ENCODE results near the gene PRSS12. TPM values are rescaled to one million over a fixed set of nuclear protein-coding genes. Genes with fewer than 3 reads are reported as not detected.

PRSS12 gene
- total RNA-seq, 1 experiment from 2014 or later = 11.3 TPM

DNA sequence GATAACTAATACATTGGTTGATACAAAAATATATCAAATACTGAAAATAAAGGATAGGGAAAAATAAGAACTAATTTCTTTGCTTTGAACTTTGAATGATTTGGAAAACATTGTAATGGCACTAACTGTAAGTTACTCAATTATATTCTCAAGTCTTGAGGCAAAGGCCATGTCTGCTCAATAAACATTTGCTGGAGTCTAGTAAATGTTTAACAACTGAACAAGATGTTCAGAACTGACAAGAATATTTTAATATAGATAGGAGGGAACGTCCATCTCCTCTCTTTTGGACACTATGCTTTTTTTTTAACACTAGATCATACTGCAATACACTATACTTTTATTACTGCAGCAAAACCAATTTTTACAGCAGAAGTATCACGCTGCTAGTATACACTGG, 76.2 kb downstream of the PRSS12 start:
- H3K9me3 ChIP-seq (ENCODE audit: insufficient read depth, low read depth) = no peaks in the 10 kb centered on the region
- peaks cover 27% of the 10 kb centered on the region for H3K79me2 ChIP-seq (ENCODE audit: low read depth)
- peaks cover 26% of the 10 kb centered on the region for H3F3A ChIP-seq (ENCODE audit: insufficient read depth, low read depth)
- CTCF ChIA-PET = no interaction called here
- no peak for TF ChIP-seq EZH2 (IDR thresholded peaks at IDR 0.05; ENCODE audit: low read depth)
- TF ChIP-seq, protein P1, sequence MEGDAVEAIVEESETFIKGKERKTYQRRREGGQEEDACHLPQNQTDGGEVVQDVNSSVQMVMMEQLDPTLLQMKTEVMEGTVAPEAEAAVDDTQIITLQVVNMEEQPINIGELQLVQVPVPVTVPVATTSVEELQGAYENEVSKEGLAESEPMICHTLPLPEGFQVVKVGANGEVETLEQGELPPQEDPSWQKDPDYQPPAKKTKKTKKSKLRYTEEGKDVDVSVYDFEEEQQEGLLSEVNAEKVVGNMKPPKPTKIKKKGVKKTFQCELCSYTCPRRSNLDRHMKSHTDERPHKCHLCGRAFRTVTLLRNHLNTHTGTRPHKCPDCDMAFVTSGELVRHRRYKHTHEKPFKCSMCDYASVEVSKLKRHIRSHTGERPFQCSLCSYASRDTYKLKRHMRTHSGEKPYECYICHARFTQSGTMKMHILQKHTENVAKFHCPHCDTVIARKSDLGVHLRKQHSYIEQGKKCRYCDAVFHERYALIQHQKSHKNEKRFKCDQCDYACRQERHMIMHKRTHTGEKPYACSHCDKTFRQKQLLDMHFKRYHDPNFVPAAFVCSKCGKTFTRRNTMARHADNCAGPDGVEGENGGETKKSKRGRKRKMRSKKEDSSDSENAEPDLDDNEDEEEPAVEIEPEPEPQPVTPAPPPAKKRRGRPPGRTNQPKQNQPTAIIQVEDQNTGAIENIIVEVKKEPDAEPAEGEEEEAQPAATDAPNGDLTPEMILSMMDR (conservative IDR thresholded peaks at IDR 0.05) = no peak
- no peaks in the 10 kb centered on the region for H3K9me2 ChIP-seq (ENCODE audit: insufficient read depth)
- H3K36me3 ChIP-seq (ENCODE audit: low read depth) = peaks cover 20% of the 10 kb centered on the region
- no TSS peak for BruUV-seq (replicated peaks)
- intact Hi-C loops (cut with micrococcal nuclease; ENCODE audit: unreplicated experiment) = no loop called here
- H3K4me3 ChIP-seq = no peak overlapping the region
- H2AFZ ChIP-seq = no peak overlapping the region
- H3K27ac ChIP-seq = no peak overlapping the region
- H3K27me3 ChIP-seq (ENCODE audit: insufficient read depth, low read depth) = no peaks in the 10 kb centered on the region
- POLR2A ChIA-PET (ENCODE audit: unreplicated experiment) = no interaction called here
- H3K4me1 ChIP-seq (replicated peaks; ENCODE audit: insufficient read depth) = peaks cover 17% of the 10 kb centered on the region
- no peak for DNase-seq
- no peak overlapping the region for H3K4me2 ChIP-seq
- H4K20me1 ChIP-seq (ENCODE audit: insufficient read depth) = peaks cover 6% of the 10 kb centered on the region

DNA sequence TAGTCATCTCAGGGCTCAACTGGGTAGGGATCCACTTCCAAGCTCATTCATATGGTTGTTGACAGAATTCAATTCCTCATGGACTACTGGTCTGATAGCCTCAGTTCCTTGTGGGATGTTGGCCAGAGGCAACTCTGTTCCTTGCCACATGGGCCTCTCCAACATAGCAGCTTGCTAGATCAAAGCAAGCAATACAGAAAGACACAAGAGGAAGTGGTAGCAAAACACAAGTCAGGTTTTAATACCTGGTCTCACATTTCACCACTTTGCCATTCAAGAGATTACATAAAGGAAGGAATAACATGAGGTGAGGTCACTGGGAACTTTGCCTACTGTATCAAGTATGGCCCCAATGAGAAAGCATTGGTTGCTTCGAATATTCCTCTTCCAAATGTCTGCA, 79.2 kb downstream of the PRSS12 start:
- no peak for DNase-seq
- no peaks in the 10 kb centered on the region for H4K20me1 ChIP-seq (ENCODE audit: insufficient read depth)
- ChIA-PET CTCF (no interaction called here), POLR2A (ENCODE audit: unreplicated experiment) (no interaction called here)
- no peak overlapping the region for H3K27ac ChIP-seq
- peaks cover 6% of the 10 kb centered on the region for H3K79me2 ChIP-seq (ENCODE audit: low read depth)
- H3F3A ChIP-seq (ENCODE audit: insufficient read depth, low read depth) = no peaks in the 10 kb centered on the region
- no peak overlapping the region for H3K4me2 ChIP-seq
- intact Hi-C loops (cut with micrococcal nuclease; ENCODE audit: unreplicated experiment) = loop anchor here (5.0 kb wide), 1 partner anchor 1916 kb away; no protein-coding TSS in a partner anchor
- no peaks in the 10 kb centered on the region for H3K9me3 ChIP-seq (ENCODE audit: insufficient read depth, low read depth)
- no peak overlapping the region for H3K4me3 ChIP-seq
- H3K27me3 ChIP-seq (ENCODE audit: insufficient read depth, low read depth) = no peaks in the 10 kb centered on the region
- no peaks in the 10 kb centered on the region for H3K9me2 ChIP-seq (ENCODE audit: insufficient read depth)
- TF ChIP-seq, protein P1 (conservative IDR thresholded peaks at IDR 0.05) = no peak
- TF ChIP-seq EZH2 (IDR thresholded peaks at IDR 0.05; ENCODE audit: low read depth) = no peak
- H3K4me1 ChIP-seq (replicated peaks; ENCODE audit: insufficient read depth) = peaks cover 9% of the 10 kb centered on the region
- no TSS peak for BruUV-seq (replicated peaks)
- no peaks in the 10 kb centered on the region for H3K36me3 ChIP-seq (ENCODE audit: low read depth)
- H2AFZ ChIP-seq = no peak overlapping the region

DNA sequence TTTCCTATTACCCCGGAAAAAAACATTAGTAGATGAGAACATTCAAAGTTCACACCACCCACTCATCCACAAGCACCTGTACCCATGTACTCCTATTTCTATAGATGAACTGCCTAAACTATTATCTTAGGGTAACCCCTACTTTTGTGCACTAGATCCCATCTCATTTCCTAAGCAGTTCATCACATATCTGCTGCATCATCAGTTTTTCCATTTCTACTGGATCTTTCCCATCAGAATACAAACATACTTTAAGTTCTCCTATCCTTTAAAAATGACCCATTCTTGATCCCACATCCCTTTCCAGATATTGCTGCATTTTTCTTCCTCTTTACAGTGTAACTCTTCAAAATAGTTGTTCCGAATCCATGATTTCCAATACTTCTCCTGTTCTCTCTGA, 81.0 kb downstream of the PRSS12 start:
- Histone ChIP-seq H3K27ac (no peak overlapping the region), H2AFZ (no peak overlapping the region), H3K4me2 (no peak overlapping the region), H3K9me3 (ENCODE audit: insufficient read depth, low read depth) (no peaks in the 10 kb centered on the region), H3K36me3 (ENCODE audit: low read depth) (no peaks in the 10 kb centered on the region), H3K4me1 (replicated peaks; ENCODE audit: insufficient read depth) (no peaks in the 10 kb centered on the region), H3K79me2 (ENCODE audit: low read depth) (no peaks in the 10 kb centered on the region), H4K20me1 (ENCODE audit: insufficient read depth) (no peaks in the 10 kb centered on the region), H3K27me3 (ENCODE audit: insufficient read depth, low read depth) (no peaks in the 10 kb centered on the region), H3K4me3 (no peak overlapping the region), H3F3A (ENCODE audit: insufficient read depth, low read depth) (no peaks in the 10 kb centered on the region), H3K9me2 (ENCODE audit: insufficient read depth) (no peaks in the 10 kb centered on the region)
- TF ChIP-seq, protein P1 (conservative IDR thresholded peaks at IDR 0.05) = no peak
- TF ChIP-seq EZH2 (IDR thresholded peaks at IDR 0.05; ENCODE audit: low read depth) = no peak
- intact Hi-C loops (cut with micrococcal nuclease; ENCODE audit: unreplicated experiment) = loop anchor here (5.0 kb wide), 1 partner anchor 1914 kb away; no protein-coding TSS in a partner anchor
- ChIA-PET POLR2A (ENCODE audit: unreplicated experiment) (no interaction called here), CTCF (no interaction called here)
- no TSS peak for BruUV-seq (replicated peaks)
- no peak for DNase-seq
